ENCODE results near the gene HOXA10. TPM values are rescaled to one million over a fixed set of nuclear protein-coding genes. Genes with fewer than 3 reads are reported as not detected.

The HOXA10 gene
- total RNA-seq, 2 experiments from 2014 or later: 0.19 TPM; not detected in 1

- CTCF ChIA-PET: interaction anchor here (0.7 to 1.8 kb wide), 3 partner anchors 12 to 34 kb away, joined by 3 to 4 read pairs (median 4); no protein-coding TSS in a partner anchor
- POLR2A ChIA-PET: no interaction called here
Observed at GRCh38 chr7:27183682-27184336, 9.7 kb upstream of the HOXA10 start.

GRCh38 chr7:27182861-27183681 lies 9.0 kb upstream of the HOXA10 start:
- CTCF ChIA-PET: interaction anchor here (0.6 to 0.9 kb wide), 3 partner anchors 13 to 22 kb away, joined by 3 read pairs; no protein-coding TSS in a partner anchor
- POLR2A ChIA-PET: no interaction called here

GRCh38 chr7:27182285-27182841 lies 8.2 kb upstream of the HOXA10 start:
- POLR2A ChIA-PET: no interaction called here
- CTCF ChIA-PET: interaction anchor here (0.9 kb wide), 1 partner anchor 16 kb away, joined by 3 read pairs; no protein-coding TSS in a partner anchor

- POLR2A ChIA-PET: no interaction called here
- CTCF ChIA-PET: interaction anchor here (0.9 kb wide), 1 partner anchor 16 kb away, joined by 3 read pairs; no protein-coding TSS in a partner anchor
Observed at GRCh38 chr7:27181795-27182275, 7.7 kb upstream of the HOXA10 start.

GRCh38 chr7:27180431-27181420 lies 6.6 kb upstream of the HOXA10 start:
- CTCF ChIA-PET: interaction anchor here (0.7 to 2.2 kb wide), 4 partner anchors 8 to 27 kb away, joined by 3 to 10 read pairs (median 6); partner anchors contain the start of gene HOXA13

GRCh38 chr7:27179503-27180430 lies 5.6 kb upstream of the HOXA10 start:
- ChIA-PET POLR2A (no interaction called here), CTCF (interaction anchor here (0.7 to 2.2 kb wide), 7 partner anchors 9 to 39 kb away, joined by 3 to 10 read pairs (median 4); partner anchors contain the start of gene HOXA13)

More at GRCh38 chr7:27180431-27181420, 6.6 kb upstream of the HOXA10 start:
- POLR2A ChIA-PET: no interaction called here

GRCh38 chr7:27179030-27179429 lies 4.9 kb upstream of the HOXA10 start:
- POLR2A ChIA-PET: no interaction called here
- CTCF ChIA-PET: interaction anchor here (0.7 to 2.2 kb wide), 7 partner anchors 9 to 378 kb away, joined by 3 to 10 read pairs (median 4); partner anchors contain the start of gene HOXA13

- ChIA-PET CTCF (interaction anchor here (0.7 to 2.2 kb wide), 4 partner anchors 12 to 379 kb away, joined by 3 to 10 read pairs (median 6); no protein-coding TSS in a partner anchor), POLR2A (no interaction called here)
Observed at GRCh38 chr7:27178366-27178765, 4.2 kb upstream of the HOXA10 start.

- ChIA-PET CTCF (interaction anchor here (1.3 to 2.2 kb wide), 2 partner anchors 13 to 41 kb away, joined by 3 to 10 read pairs; no protein-coding TSS in a partner anchor), POLR2A (no interaction called here)
Observed at GRCh38 chr7:27177795-27178320, 3.7 kb upstream of the HOXA10 start.

GRCh38 chr7:27176962-27177794 lies 3.1 kb upstream of the HOXA10 start:
- ChIA-PET POLR2A (no interaction called here), CTCF (no interaction called here)

- POLR2A ChIA-PET: no interaction called here
- CTCF ChIA-PET: interaction anchor here (1.0 kb wide), 1 partner anchor 9 kb away, joined by 4 read pairs; no protein-coding TSS in a partner anchor
Observed at GRCh38 chr7:27176524-27176845, 2.4 kb upstream of the HOXA10 start.

- CTCF ChIA-PET: interaction anchor here (1.0 to 4.2 kb wide), 2 partner anchors 10 to 14 kb away, joined by 4 to 19 read pairs; no protein-coding TSS in a partner anchor
- POLR2A ChIA-PET: interaction anchor here (0.6 kb wide), 1 partner anchor 602 kb away, joined by 5 read pairs; no protein-coding TSS in a partner anchor
Observed at GRCh38 chr7:27175626-27176523, 1.8 kb upstream of the HOXA10 start.

- ChIA-PET CTCF (interaction anchor here (1.3 to 4.2 kb wide), 2 partner anchors 13 to 19 kb away, joined by 3 to 19 read pairs; partner anchors contain the start of gene HOXA7), POLR2A (interaction anchor here (0.6 kb wide), 1 partner anchor 603 kb away, joined by 5 read pairs; no protein-coding TSS in a partner anchor)
Observed at GRCh38 chr7:27174874-27175625, 930 bp upstream of the HOXA10 start.

GRCh38 chr7:27173511-27173955 lies 587 bp downstream of the HOXA10 start:
- ChIA-PET POLR2A (interaction anchor here (0.6 kb wide), 1 partner anchor 978 kb away, joined by 8 read pairs; no protein-coding TSS in a partner anchor), CTCF (interaction anchor here (1.0 to 4.2 kb wide), 3 partner anchors 12 to 22 kb away, joined by 4 to 19 read pairs (median 4); no protein-coding TSS in a partner anchor)
